B cell (primary cell): ENCODE measurements around the gene CCDC170. TPM values are rescaled to one million over a fixed set of nuclear protein-coding genes. Genes with fewer than 3 reads are reported as not detected.

Experiments
- ATAC-seq: fragments of 200-7000 bp; cut with Tn5 transposase; one replicate; pipeline ENCODE4 v1.10.0; 2021; ENCODE audit warnings: low read depth, mild to moderate bottlenecking, moderate number of reproducible peaks, moderate library complexity
- CTCF ChIA-PET: fragments of 350-600 bp; sonication (Branson Sonifier 250); formaldehyde crosslinking; loops from one replicate; lab custom pipeline; 2021; ENCODE audit warnings: antibody characterized with exemption, inconsistent platforms; lab: Charles Lee
- POLR2A ChIA-PET: fragments of 350-600 bp; sonication (Branson Sonifier 250); formaldehyde crosslinking; loops from one replicate; lab custom pipeline; 2021; ENCODE audit warnings: antibody characterized with exemption; lab: Charles Lee
- DNase-seq: peaks from one replicate; pipeline ENCODE4 v3.0.0; 2013
- H2AFZ ChIP-seq: 2 replicates; pipeline ENCODE4 v1.6.1; 2012; ENCODE audit warnings: mild to moderate bottlenecking, low read depth, low read length; ENCODE audit not compliant: insufficient read depth, poor library complexity, severe bottlenecking
- H3K27ac ChIP-seq, 2 donors: 1 replicate in 1 of 2; 2 replicates in 1 of 2; pipeline ENCODE4 v1.5.1; 2012 to 2013; ENCODE audit warnings: low read length in 2 of 2, mild to moderate bottlenecking in 2 of 2, moderate library complexity in 1 of 2
- H3K27me3 ChIP-seq, 4 experiments: fragments of 200-600 bp in 1 of 4; sonication (generic) in 1 of 4; replicated peaks in 1 of 4; 1 replicate in 2 of 4; 2 replicates in 2 of 4; pipeline versions ENCODE4 v1.6.1 to v1.7.0; 2013 to 2016; ENCODE audit warnings: low read length in 3 of 4, mild to moderate bottlenecking in 2 of 4, mixed read lengths in 1 of 4, moderate library complexity in 1 of 4; ENCODE audit not compliant: insufficient read depth in 4 of 4, control insufficient read depth in 3 of 4; ENCODE audit errors: control extremely low read depth in 1 of 4
- H3K36me3 ChIP-seq, 2 experiments: replicated peaks in 1 of 2; 1 replicate in 1 of 2; 2 replicates in 1 of 2; pipeline versions ENCODE4 v1.6.1 to v1.7.1; 2013; ENCODE audit warnings: low read length in 1 of 2; ENCODE audit not compliant: insufficient read depth in 2 of 2, control insufficient read depth in 1 of 2; ENCODE audit errors: control extremely low read depth in 1 of 2, extremely low read depth in 1 of 2
- H3K4me1 ChIP-seq, 2 donors: fragments of 200-600 bp in 1 of 2; sonication (generic) in 1 of 2; 1 replicate in 1 of 2; 2 replicates in 1 of 2; pipeline versions ENCODE4 v1.5.1 to v1.6.1; 2013 to 2017; ENCODE audit warnings: low read length in 2 of 2; ENCODE audit not compliant: control insufficient read depth in 2 of 2, insufficient read depth in 2 of 2
- H3K4me2 ChIP-seq: replicated peaks from 2 replicates; pipeline ENCODE3; 2012; ENCODE audit warnings: mild to moderate bottlenecking, low read depth, low read length; ENCODE audit not compliant: poor library complexity, severe bottlenecking
- H3K4me3 ChIP-seq, 5 experiments: fragments of 200-600 bp in 1 of 5; sonication (generic) in 1 of 5; 1 replicate in 3 of 5; 2 replicates in 2 of 5; pipeline versions ENCODE4 v1.5.1 to v1.7.0; 2011 to 2016; ENCODE audit warnings: low read length in 4 of 5, mild to moderate bottlenecking in 4 of 5, low read depth in 2 of 5, control low read depth in 1 of 5, moderate library complexity in 1 of 5; ENCODE audit not compliant: insufficient read depth in 1 of 5; ENCODE audit errors: control extremely low read depth in 1 of 5, extremely low read depth in 1 of 5
- H3K79me2 ChIP-seq: fragments of 200-600 bp; sonication (generic); one replicate; pipeline ENCODE4 v1.6.0; 2016; ENCODE audit warnings: low read length; ENCODE audit not compliant: control insufficient read depth, insufficient read depth
- H3K9ac ChIP-seq: fragments of 200-600 bp; sonication (generic); 2 replicates; pipeline ENCODE4 v1.6.1; 2017; ENCODE audit warnings: mild to moderate bottlenecking, low read length, moderate library complexity
- H3K9me3 ChIP-seq, 3 donors: one replicate each; pipeline versions ENCODE4 v1.6.1 to v1.7.1; 2013; ENCODE audit warnings: low read length in 2 of 3; ENCODE audit not compliant: control insufficient read depth in 2 of 3, insufficient read depth in 1 of 3; ENCODE audit errors: control extremely low read depth in 1 of 3
- H4K20me1 ChIP-seq: 2 replicates; pipeline ENCODE4 v1.6.0; 2012; ENCODE audit warnings: mild to moderate bottlenecking, low read length; ENCODE audit not compliant: insufficient read depth, control insufficient read depth, poor library complexity, severe bottlenecking
- H3K27ac Mint-ChIP-seq: one replicate; pipeline ENCODE4 v1.8.0; 2021; ENCODE audit warnings: mixed read lengths
- H3K27me3 Mint-ChIP-seq: one replicate; pipeline ENCODE4 v1.8.0; 2021; ENCODE audit warnings: mixed read lengths
- H3K4me1 Mint-ChIP-seq: one replicate; pipeline ENCODE4 v1.8.0; 2021; ENCODE audit warnings: mixed read lengths
- H3K4me3 Mint-ChIP-seq: one replicate; pipeline ENCODE4 v1.8.0; 2021; ENCODE audit warnings: mixed read lengths
- H3K9me3 Mint-ChIP-seq: one replicate; pipeline ENCODE4 v1.8.0; 2022; ENCODE audit warnings: mixed read lengths; ENCODE audit not compliant: insufficient read depth
- EZH2 ChIP-seq: IDR thresholded peaks from 2 replicates; pipeline ENCODE4 v1.6.1; 2012; ENCODE audit warnings: borderline replicate concordance, low read depth, mild to moderate bottlenecking, moderate library complexity, low read length; ENCODE audit not compliant: insufficient read depth, poor library complexity, severe bottlenecking
- WGBS: methylation state at CpG from one replicate; pipeline ENCODE4 v1.1.5; 2013; ENCODE audit warnings: missing lambda C conversion rate; ENCODE audit not compliant: insufficient coverage; 5-methylcytosine and 5-hydroxymethylcytosine counted together
- intact Hi-C: fragments of 100-400 bp; cut with micrococcal nuclease; formaldehyde crosslinking; loops from one replicate; pipeline ENCODE4 v1.10.0; 2022
- polyA plus RNA-seq: library from polyadenylated mRNA; depleted of rRNA; stranded (reverse); fragments of >200 nt; gene quantifications from 2 replicates; pipeline ENCODE4 v1.2.3, GENCODE V29; 2012
- total RNA-seq, 2 donors: library from RNA; stranded (reverse); fragments of 120-200 nt in 1 of 2; gene quantifications; 1 replicate in 1 of 2; 2 replicates in 1 of 2; pipeline versions ENCODE4 v1.2.3 to v1.2.4, GENCODE V29; 2013 to 2022
- TF ChIP-seq, protein P1 (sequence below): fragments of 200-600 bp; IDR thresholded peaks from one replicate; pipeline ENCODE4 v1.8.0; 2022; ENCODE audit warnings: antibody characterized with exemption, mild to moderate bottlenecking

Gene CCDC170
- total and polyA plus RNA-seq, 2 donors (not counting 1 experiment from before 2014, with no cell fraction given) = 0.01 TPM; not detected in 1

- H2AFZ ChIP-seq = no peak overlapping the region
- peaks cover 0 to 4% (median 2%) of the 10 kb centered on the region in 3 donors for H3K9me3 ChIP-seq
- H3K79me2 ChIP-seq = no peaks in the 10 kb centered on the region
- Mint-ChIP-seq H3K27ac (no peak overlapping the region), H3K9me3 (peaks cover 5% of the 10 kb centered on the region), H3K4me1 (no peaks in the 10 kb centered on the region), H3K27me3 (peaks cover 14% of the 10 kb centered on the region), H3K4me3 (no peak overlapping the region)
- WGBS = no CpG with 5 or more reads among the region's 4 CpGs
- H4K20me1 ChIP-seq = no peaks in the 10 kb centered on the region
- intact Hi-C loops = no loop called here
- DNase-seq (no peak), ATAC-seq (no peak)
- TF ChIP-seq, protein P1, sequence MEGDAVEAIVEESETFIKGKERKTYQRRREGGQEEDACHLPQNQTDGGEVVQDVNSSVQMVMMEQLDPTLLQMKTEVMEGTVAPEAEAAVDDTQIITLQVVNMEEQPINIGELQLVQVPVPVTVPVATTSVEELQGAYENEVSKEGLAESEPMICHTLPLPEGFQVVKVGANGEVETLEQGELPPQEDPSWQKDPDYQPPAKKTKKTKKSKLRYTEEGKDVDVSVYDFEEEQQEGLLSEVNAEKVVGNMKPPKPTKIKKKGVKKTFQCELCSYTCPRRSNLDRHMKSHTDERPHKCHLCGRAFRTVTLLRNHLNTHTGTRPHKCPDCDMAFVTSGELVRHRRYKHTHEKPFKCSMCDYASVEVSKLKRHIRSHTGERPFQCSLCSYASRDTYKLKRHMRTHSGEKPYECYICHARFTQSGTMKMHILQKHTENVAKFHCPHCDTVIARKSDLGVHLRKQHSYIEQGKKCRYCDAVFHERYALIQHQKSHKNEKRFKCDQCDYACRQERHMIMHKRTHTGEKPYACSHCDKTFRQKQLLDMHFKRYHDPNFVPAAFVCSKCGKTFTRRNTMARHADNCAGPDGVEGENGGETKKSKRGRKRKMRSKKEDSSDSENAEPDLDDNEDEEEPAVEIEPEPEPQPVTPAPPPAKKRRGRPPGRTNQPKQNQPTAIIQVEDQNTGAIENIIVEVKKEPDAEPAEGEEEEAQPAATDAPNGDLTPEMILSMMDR = no peak
- TF ChIP-seq EZH2 = no peak
- H3K4me1 ChIP-seq = no peaks in the 10 kb centered on the region
- CTCF ChIA-PET = no interaction called here
- no peak overlapping the region for H3K4me2 ChIP-seq
- POLR2A ChIA-PET = no interaction called here
- H3K4me3 ChIP-seq = no peak overlapping the region
- H3K27me3 ChIP-seq = no peaks in the 10 kb centered on the region
- no peak overlapping the region for H3K27ac ChIP-seq
- H3K36me3 ChIP-seq = no peaks in the 10 kb centered on the region
- H3K9ac ChIP-seq = no peak overlapping the region
These were observed 164.3 kb downstream of the CCDC170 start for GRCh38 chr6:151658091-151658490.

DNA sequence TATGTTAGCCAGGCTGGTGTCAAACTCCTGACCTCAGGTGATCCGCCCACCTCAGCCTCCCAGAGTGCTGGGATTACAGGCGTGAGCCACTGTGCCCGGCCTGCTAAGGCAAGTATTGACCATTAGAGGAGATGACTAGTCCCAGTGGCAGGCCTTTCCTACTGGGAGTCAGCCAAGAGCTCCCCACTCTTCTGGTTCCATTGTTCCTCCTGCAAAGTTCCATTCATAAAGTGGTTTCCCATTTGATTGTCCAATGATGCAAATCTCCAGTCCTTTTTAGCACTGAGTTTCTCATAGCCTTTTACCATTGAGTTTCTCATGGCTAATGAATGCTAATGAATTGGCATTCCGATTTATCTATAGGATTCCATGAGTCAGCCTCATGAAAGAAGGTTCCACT lies 165.4 kb downstream of the CCDC170 start:
- no peak overlapping the region for H3K4me2 ChIP-seq
- no peaks in the 10 kb centered on the region for H3K36me3 ChIP-seq
- no peak overlapping the region for H3K27ac ChIP-seq
- no peak overlapping the region for H3K9ac ChIP-seq
- H3K4me1 ChIP-seq = no peaks in the 10 kb centered on the region
- Mint-ChIP-seq H3K4me1 (no peaks in the 10 kb centered on the region), H3K27ac (no peak overlapping the region), H3K9me3 (peaks cover 5% of the 10 kb centered on the region), H3K27me3 (peaks cover 18% of the 10 kb centered on the region), H3K4me3 (no peak overlapping the region)
- intact Hi-C loops = no loop called here
- 100% methylated on average over 3 of the region's 4 CpGs for WGBS
- H3K79me2 ChIP-seq = no peaks in the 10 kb centered on the region
- H2AFZ ChIP-seq = no peak overlapping the region
- H3K27me3 ChIP-seq = no peaks in the 10 kb centered on the region
- H4K20me1 ChIP-seq = no peaks in the 10 kb centered on the region
- H3K9me3 ChIP-seq = peaks cover 0 to 4% (median 2%) of the 10 kb centered on the region in 3 donors
- TF ChIP-seq, protein P1 = no peak
- no peak for TF ChIP-seq EZH2
- no peak overlapping the region for H3K4me3 ChIP-seq
- POLR2A ChIA-PET = no interaction called here
- DNase-seq = no peak
- CTCF ChIA-PET = no interaction called here
- ATAC-seq = no peak
